ENCODE measurements around the gene MON1B. TPM values are rescaled to one million over a fixed set of nuclear protein-coding genes. Genes with fewer than 3 reads are reported as not detected.

Gene MON1B
- total and polyA plus RNA-seq, 2 of the 13 experiments (the other 11 are each of a cell fraction or from before 2014, with no cell fraction given) = 13.4 to 15.6 TPM

DNA sequence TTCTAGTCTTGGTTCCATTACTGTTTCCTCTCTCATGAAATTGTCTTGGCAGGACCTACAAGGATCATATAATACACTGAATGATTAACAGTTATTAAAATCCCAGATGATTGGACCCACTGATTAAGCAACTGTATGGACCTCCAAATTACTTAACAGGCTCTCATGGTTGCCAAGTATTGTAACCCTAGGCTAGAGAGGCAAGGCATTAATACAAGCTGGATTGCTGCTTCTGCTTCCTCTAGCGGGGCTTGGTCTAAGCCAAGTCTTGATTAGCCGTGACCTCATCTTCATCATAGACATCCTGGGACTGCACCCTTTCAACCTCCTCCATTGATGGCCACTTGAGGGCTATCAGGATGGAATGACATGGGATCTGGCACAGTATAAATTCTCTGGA is 55.2 kb downstream of the MON1B start:
- CTCF ChIA-PET (ENCODE audit: low intra/inter-chr PET ratio, low total read pairs) = no interaction called here
- Histone ChIP-seq H3K9me3 (ENCODE audit: low read length) (no peaks in the 10 kb centered on the region), H2AFZ (ENCODE audit: low read length) (no peak overlapping the region), H3K27me3 (ENCODE audit: control insufficient read depth in 1 of 2, insufficient read depth in 2 of 2, low read length in 2 of 2) (peaks cover 2 to 4% of the 10 kb centered on the region in 2 experiments; a peak in 2 of 5 replicates), H3K9ac (ENCODE audit: insufficient read depth, low read depth, low read length) (no peak overlapping the region), H3K4me3 (replicated peaks in 1 of 3; ENCODE audit: insufficient read depth in 1 of 3, low read depth in 2 of 3, low read length in 3 of 3) (no peak overlapping the region), H3K4me1 (ENCODE audit: insufficient read depth, low read length) (no peaks in the 10 kb centered on the region), H3K36me3 (replicated peaks in 1 of 2; ENCODE audit: control insufficient read depth in 1 of 2, insufficient read depth in 2 of 2, low read length in 2 of 2) (no peaks in the 10 kb centered on the region), H3K27ac (ENCODE audit: extremely low read length, insufficient read depth, low read length) (no peak overlapping the region), H3K4me2 (ENCODE audit: low read depth, low read length) (no peak overlapping the region), H4K20me1 (ENCODE audit: insufficient read depth, low read length) (no peaks in the 10 kb centered on the region), H3K79me2 (ENCODE audit: insufficient read depth, low read length) (no peaks in the 10 kb centered on the region)
- 56% methylated on average over 2 of the region's 2 CpGs for WGBS (ENCODE audit: low lambda C conversion rate)
- POLR2A ChIA-PET = no interaction called here
- in situ Hi-C loops (cut with HindIII; ENCODE audit: extremely low pct_ligation_motif_present, low pct_unique_long_range_greater_than_20kb) (loop anchor here (25.0 kb wide), 1 partner anchor 716 kb away; no protein-coding TSS in a partner anchor), intact Hi-C loops (cut with micrococcal nuclease; ENCODE audit: unreplicated experiment) (no loop called here)
- BruUV-seq (replicated peaks) = no TSS peak
- FAIRE-seq = no peak
- ATAC-seq = no peak
- no peak for DNase-seq (ENCODE audit: low spot score)
- TF ChIP-seq, protein P1, sequence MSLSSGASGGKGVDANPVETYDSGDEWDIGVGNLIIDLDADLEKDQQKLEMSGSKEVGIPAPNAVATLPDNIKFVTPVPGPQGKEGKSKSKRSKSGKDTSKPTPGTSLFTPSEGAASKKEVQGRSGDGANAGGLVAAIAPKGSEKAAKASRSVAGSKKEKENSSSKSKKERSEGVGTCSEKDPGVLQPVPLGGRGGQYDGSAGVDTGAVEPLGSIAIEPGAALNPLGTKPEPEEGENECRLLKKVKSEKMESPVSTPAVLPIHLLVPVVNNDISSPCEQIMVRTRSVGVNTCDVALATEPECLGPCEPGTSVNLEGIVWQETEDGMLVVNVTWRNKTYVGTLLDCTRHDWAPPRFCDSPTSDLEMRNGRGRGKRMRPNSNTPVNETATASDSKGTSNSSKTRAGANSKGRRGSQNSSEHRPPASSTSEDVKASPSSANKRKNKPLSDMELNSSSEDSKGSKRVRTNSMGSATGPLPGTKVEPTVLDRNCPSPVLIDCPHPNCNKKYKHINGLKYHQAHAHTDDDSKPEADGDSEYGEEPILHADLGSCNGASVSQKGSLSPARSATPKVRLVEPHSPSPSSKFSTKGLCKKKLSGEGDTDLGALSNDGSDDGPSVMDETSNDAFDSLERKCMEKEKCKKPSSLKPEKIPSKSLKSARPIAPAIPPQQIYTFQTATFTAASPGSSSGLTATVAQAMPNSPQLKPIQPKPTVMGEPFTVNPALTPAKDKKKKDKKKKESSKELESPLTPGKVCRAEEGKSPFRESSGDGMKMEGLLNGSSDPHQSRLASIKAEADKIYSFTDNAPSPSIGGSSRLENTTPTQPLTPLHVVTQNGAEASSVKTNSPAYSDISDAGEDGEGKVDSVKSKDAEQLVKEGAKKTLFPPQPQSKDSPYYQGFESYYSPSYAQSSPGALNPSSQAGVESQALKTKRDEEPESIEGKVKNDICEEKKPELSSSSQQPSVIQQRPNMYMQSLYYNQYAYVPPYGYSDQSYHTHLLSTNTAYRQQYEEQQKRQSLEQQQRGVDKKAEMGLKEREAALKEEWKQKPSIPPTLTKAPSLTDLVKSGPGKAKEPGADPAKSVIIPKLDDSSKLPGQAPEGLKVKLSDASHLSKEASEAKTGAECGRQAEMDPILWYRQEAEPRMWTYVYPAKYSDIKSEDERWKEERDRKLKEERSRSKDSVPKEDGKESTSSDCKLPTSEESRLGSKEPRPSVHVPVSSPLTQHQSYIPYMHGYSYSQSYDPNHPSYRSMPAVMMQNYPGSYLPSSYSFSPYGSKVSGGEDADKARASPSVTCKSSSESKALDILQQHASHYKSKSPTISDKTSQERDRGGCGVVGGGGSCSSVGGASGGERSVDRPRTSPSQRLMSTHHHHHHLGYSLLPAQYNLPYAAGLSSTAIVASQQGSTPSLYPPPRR (CRISPR knock-in tag; IDR thresholded peaks at IDR 0.05; ENCODE audit: borderline replicate concordance) = no peak
- TF ChIP-seq SP140L (CRISPR knock-in tag; IDR thresholded peaks at IDR 0.05; ENCODE audit: borderline replicate concordance) (no peak), HNRNPK (IDR thresholded peaks at IDR 0.05; ENCODE audit: low read depth, low read length, poor library complexity, severe bottlenecking) (no peak), SRSF1 (optimal IDR thresholded peaks at IDR 0.05; ENCODE audit: low read depth, low read length) (no peak), SIN3A (IDR thresholded peaks at IDR 0.05; ENCODE audit: borderline replicate concordance, low read depth, low read length) (no peak), ZNF674 (CRISPR knock-in tag; IDR thresholded peaks at IDR 0.05; ENCODE audit: low read depth) (no peak)
- TF ChIP-seq, protein P2, sequence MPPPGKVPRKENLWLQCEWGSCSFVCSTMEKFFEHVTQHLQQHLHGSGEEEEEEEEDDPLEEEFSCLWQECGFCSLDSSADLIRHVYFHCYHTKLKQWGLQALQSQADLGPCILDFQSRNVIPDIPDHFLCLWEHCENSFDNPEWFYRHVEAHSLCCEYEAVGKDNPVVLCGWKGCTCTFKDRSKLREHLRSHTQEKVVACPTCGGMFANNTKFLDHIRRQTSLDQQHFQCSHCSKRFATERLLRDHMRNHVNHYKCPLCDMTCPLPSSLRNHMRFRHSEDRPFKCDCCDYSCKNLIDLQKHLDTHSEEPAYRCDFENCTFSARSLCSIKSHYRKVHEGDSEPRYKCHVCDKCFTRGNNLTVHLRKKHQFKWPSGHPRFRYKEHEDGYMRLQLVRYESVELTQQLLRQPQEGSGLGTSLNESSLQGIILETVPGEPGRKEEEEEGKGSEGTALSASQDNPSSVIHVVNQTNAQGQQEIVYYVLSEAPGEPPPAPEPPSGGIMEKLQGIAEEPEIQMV (CRISPR knock-in tag; IDR thresholded peaks at IDR 0.05; ENCODE audit: low read depth) = no peak
- TF ChIP-seq, protein P3, sequence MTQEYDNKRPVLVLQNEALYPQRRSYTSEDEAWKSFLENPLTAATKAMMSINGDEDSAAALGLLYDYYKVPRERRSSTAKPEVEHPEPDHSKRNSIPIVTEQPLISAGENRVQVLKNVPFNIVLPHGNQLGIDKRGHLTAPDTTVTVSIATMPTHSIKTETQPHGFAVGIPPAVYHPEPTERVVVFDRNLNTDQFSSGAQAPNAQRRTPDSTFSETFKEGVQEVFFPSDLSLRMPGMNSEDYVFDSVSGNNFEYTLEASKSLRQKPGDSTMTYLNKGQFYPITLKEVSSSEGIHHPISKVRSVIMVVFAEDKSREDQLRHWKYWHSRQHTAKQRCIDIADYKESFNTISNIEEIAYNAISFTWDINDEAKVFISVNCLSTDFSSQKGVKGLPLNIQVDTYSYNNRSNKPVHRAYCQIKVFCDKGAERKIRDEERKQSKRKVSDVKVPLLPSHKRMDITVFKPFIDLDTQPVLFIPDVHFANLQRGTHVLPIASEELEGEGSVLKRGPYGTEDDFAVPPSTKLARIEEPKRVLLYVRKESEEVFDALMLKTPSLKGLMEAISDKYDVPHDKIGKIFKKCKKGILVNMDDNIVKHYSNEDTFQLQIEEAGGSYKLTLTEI (CRISPR knock-in tag; conservative IDR thresholded peaks at IDR 0.05) = no peak
- TF ChIP-seq, protein P4, sequence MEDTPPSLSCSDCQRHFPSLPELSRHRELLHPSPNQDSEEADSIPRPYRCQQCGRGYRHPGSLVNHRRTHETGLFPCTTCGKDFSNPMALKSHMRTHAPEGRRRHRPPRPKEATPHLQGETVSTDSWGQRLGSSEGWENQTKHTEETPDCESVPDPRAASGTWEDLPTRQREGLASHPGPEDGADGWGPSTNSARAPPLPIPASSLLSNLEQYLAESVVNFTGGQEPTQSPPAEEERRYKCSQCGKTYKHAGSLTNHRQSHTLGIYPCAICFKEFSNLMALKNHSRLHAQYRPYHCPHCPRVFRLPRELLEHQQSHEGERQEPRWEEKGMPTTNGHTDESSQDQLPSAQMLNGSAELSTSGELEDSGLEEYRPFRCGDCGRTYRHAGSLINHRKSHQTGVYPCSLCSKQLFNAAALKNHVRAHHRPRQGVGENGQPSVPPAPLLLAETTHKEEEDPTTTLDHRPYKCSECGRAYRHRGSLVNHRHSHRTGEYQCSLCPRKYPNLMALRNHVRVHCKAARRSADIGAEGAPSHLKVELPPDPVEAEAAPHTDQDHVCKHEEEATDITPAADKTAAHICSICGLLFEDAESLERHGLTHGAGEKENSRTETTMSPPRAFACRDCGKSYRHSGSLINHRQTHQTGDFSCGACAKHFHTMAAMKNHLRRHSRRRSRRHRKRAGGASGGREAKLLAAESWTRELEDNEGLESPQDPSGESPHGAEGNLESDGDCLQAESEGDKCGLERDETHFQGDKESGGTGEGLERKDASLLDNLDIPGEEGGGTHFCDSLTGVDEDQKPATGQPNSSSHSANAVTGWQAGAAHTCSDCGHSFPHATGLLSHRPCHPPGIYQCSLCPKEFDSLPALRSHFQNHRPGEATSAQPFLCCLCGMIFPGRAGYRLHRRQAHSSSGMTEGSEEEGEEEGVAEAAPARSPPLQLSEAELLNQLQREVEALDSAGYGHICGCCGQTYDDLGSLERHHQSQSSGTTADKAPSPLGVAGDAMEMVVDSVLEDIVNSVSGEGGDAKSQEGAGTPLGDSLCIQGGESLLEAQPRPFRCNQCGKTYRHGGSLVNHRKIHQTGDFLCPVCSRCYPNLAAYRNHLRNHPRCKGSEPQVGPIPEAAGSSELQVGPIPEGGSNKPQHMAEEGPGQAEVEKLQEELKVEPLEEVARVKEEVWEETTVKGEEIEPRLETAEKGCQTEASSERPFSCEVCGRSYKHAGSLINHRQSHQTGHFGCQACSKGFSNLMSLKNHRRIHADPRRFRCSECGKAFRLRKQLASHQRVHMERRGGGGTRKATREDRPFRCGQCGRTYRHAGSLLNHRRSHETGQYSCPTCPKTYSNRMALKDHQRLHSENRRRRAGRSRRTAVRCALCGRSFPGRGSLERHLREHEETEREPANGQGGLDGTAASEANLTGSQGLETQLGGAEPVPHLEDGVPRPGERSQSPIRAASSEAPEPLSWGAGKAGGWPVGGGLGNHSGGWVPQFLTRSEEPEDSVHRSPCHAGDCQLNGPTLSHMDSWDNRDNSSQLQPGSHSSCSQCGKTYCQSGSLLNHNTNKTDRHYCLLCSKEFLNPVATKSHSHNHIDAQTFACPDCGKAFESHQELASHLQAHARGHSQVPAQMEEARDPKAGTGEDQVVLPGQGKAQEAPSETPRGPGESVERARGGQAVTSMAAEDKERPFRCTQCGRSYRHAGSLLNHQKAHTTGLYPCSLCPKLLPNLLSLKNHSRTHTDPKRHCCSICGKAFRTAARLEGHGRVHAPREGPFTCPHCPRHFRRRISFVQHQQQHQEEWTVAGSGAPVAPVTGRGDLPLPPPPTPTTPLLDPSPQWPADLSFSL (CRISPR knock-in tag; IDR thresholded peaks at IDR 0.05) = no peak
